ENCODE results near the gene MYH14. TPM values are rescaled to one million over a fixed set of nuclear protein-coding genes. Genes with fewer than 3 reads are reported as not detected.

MYH14 gene
- total RNA-seq, 1 donor from 2014 or later: 96.0 TPM

GRCh38 chr19:50187937-50188336, 15.5 kb upstream of the MYH14 start:
- Histone ChIP-seq H3K27me3 (ENCODE audit: control insufficient read depth, insufficient read depth, low read length) (no peaks in the 10 kb centered on the region), H3K36me3 (ENCODE audit: control insufficient read depth, insufficient read depth, low read length) (no peaks in the 10 kb centered on the region), H3K4me3 (ENCODE audit: low read depth, low read length) (no peak overlapping the region)
- no peak for TF ChIP-seq CTCF (IDR thresholded peaks at IDR 0.05; ENCODE audit: insufficient read depth, low read length, poor library complexity, severe bottlenecking)
- no peak for DNase-seq (ENCODE audit: low read depth)

- no peaks in the 10 kb centered on the region for H3K27me3 ChIP-seq (ENCODE audit: control insufficient read depth, insufficient read depth, low read length)
- no peak for DNase-seq (ENCODE audit: low read depth)
- H3K36me3 ChIP-seq (ENCODE audit: control insufficient read depth, insufficient read depth, low read length): no peaks in the 10 kb centered on the region
- no peak overlapping the region for H3K4me3 ChIP-seq (ENCODE audit: low read depth, low read length)
- TF ChIP-seq CTCF (IDR thresholded peaks at IDR 0.05; ENCODE audit: insufficient read depth, low read length, poor library complexity, severe bottlenecking): no peak
Observed at GRCh38 chr19:50189331-50189730, 14.1 kb upstream of the MYH14 start.

- Histone ChIP-seq H3K4me3 (ENCODE audit: low read depth, low read length) (no peak overlapping the region), H3K27me3 (ENCODE audit: control insufficient read depth, insufficient read depth, low read length) (no peaks in the 10 kb centered on the region), H3K36me3 (ENCODE audit: control insufficient read depth, insufficient read depth, low read length) (no peaks in the 10 kb centered on the region)
- no peak for TF ChIP-seq CTCF (IDR thresholded peaks at IDR 0.05; ENCODE audit: insufficient read depth, low read length, poor library complexity, severe bottlenecking)
- DNase-seq (ENCODE audit: low read depth): no peak
Observed at GRCh38 chr19:50190439-50190891, 13.0 kb upstream of the MYH14 start.

- H3K4me3 ChIP-seq (ENCODE audit: low read depth, low read length): no peak overlapping the region
- no peaks in the 10 kb centered on the region for H3K27me3 ChIP-seq (ENCODE audit: control insufficient read depth, insufficient read depth, low read length)
- TF ChIP-seq CTCF (IDR thresholded peaks at IDR 0.05; ENCODE audit: insufficient read depth, low read length, poor library complexity, severe bottlenecking): no peak
- H3K36me3 ChIP-seq (ENCODE audit: control insufficient read depth, insufficient read depth, low read length): no peaks in the 10 kb centered on the region
- no peak for DNase-seq (ENCODE audit: low read depth)
Observed at GRCh38 chr19:50191216-50191615, 12.2 kb upstream of the MYH14 start.

GRCh38 chr19:50192463-50193211, 10.8 kb upstream of the MYH14 start:
- Histone ChIP-seq H3K27me3 (ENCODE audit: control insufficient read depth, insufficient read depth, low read length) (no peaks in the 10 kb centered on the region), H3K4me3 (ENCODE audit: low read depth, low read length) (no peak overlapping the region), H3K36me3 (ENCODE audit: control insufficient read depth, insufficient read depth, low read length) (no peaks in the 10 kb centered on the region)
- no peak for DNase-seq (ENCODE audit: low read depth)
- no peak for TF ChIP-seq CTCF (IDR thresholded peaks at IDR 0.05; ENCODE audit: insufficient read depth, low read length, poor library complexity, severe bottlenecking)

GRCh38 chr19:50195224-50195623, 8.2 kb upstream of the MYH14 start:
- Histone ChIP-seq H3K4me3 (ENCODE audit: low read depth, low read length) (no peak overlapping the region), H3K27me3 (ENCODE audit: control insufficient read depth, insufficient read depth, low read length) (peaks cover 4% of the 10 kb centered on the region), H3K36me3 (ENCODE audit: control insufficient read depth, insufficient read depth, low read length) (no peaks in the 10 kb centered on the region)
- TF ChIP-seq CTCF (IDR thresholded peaks at IDR 0.05; ENCODE audit: insufficient read depth, low read length, poor library complexity, severe bottlenecking): no peak
- no peak for DNase-seq (ENCODE audit: low read depth)

All from kidney epithelial cell (primary cell).